Liver (tissue), 9 donors: Measurements from ENCODE around the gene ZNF697. TPM values are rescaled to one million over a fixed set of nuclear protein-coding genes. Genes with fewer than 3 reads are reported as not detected.
"Not testable (repeated sequence)": the region's sequence is repeated elsewhere in the genome, so short reads cannot be mapped to it uniquely, and the experiment has no call there.

Experiments used
- DNase-seq: peaks from one replicate; pipeline ENCODE4 v3.0.0-alpha.2; 2017; ENCODE audit warnings: low spot score
- H3K27ac ChIP-seq, 2 donors: one replicate each; pipeline ENCODE4 v1.7.0; 2013; ENCODE audit warnings: inconsistent platforms in 2 of 2, low read length in 2 of 2, control low read depth in 1 of 2, low read depth in 1 of 2, mild to moderate bottlenecking in 1 of 2
- H3K27me3 ChIP-seq, 4 donors: one replicate each; pipeline versions ENCODE4 v1.6.1 to v1.7.0; 2013; ENCODE audit warnings: low read length in 3 of 4, inconsistent platforms in 1 of 4, mild to moderate bottlenecking in 1 of 4, moderate library complexity in 1 of 4; ENCODE audit not compliant: control insufficient read depth in 4 of 4, insufficient read depth in 4 of 4
- H3K36me3 ChIP-seq, 4 donors: one replicate each; pipeline versions ENCODE4 v1.6.1 to v1.7.0; 2013; ENCODE audit warnings: low read length in 3 of 4, mild to moderate bottlenecking in 3 of 4, low read depth in 1 of 4, moderate library complexity in 1 of 4; ENCODE audit not compliant: control insufficient read depth in 4 of 4, insufficient read depth in 3 of 4
- H3K4me1 ChIP-seq, 4 donors: one replicate each; pipeline versions ENCODE4 v1.6.1 to v1.7.0; 2013; ENCODE audit warnings: low read length in 3 of 4, mild to moderate bottlenecking in 3 of 4, moderate library complexity in 1 of 4; ENCODE audit not compliant: control insufficient read depth in 4 of 4, insufficient read depth in 4 of 4
- H3K4me3 ChIP-seq, 3 donors: one replicate each; pipeline versions ENCODE4 v1.6.1 to v1.7.0; 2013; ENCODE audit warnings: low read length in 3 of 3, control low read depth in 1 of 3, low read depth in 1 of 3, mild to moderate bottlenecking in 1 of 3
- H3K9ac ChIP-seq, 2 donors: one replicate each; pipeline ENCODE4 v1.7.0; 2013; ENCODE audit warnings: low read length in 2 of 2, mild to moderate bottlenecking in 2 of 2, moderate library complexity in 2 of 2, control low read depth in 1 of 2, low read depth in 1 of 2
- H3K9me3 ChIP-seq, 4 donors: one replicate each; pipeline versions ENCODE4 v1.6.1 to v1.7.0; 2013; ENCODE audit warnings: low read length in 3 of 4; ENCODE audit not compliant: control insufficient read depth in 4 of 4
- EGR1 ChIP-seq, 2 donors: IDR thresholded peaks; 2 replicates each; pipeline ENCODE4 v1.6.1; 2016 to 2018; ENCODE audit warnings: antibody characterized with exemption in 2 of 2, low read depth in 2 of 2
- FOXA1 ChIP-seq: IDR thresholded peaks from 2 replicates; pipeline ENCODE4 v1.6.1; 2016; ENCODE audit warnings: antibody characterized with exemption
- JUND ChIP-seq, 2 donors: IDR thresholded peaks; 2 replicates each; pipeline ENCODE4 v1.6.1; 2016; ENCODE audit warnings: antibody characterized with exemption in 2 of 2
- RAD21 ChIP-seq, 2 donors: IDR thresholded peaks; 2 replicates each; pipeline ENCODE4 v1.6.1; 2016; ENCODE audit warnings: antibody characterized with exemption in 2 of 2, mild to moderate bottlenecking in 2 of 2
- YY1 ChIP-seq: IDR thresholded peaks from 2 replicates; pipeline ENCODE4 v1.6.1; 2016; ENCODE audit warnings: antibody characterized with exemption, mild to moderate bottlenecking
- WGBS: extraction: QIAGEN DNeasy Blood & Tissue Kit; methylation state at CpG from one replicate; pipeline ENCODE4 v1.1.7; 2013; 5-methylcytosine and 5-hydroxymethylcytosine counted together
- polyA plus RNA-seq, 2 donors: library from polyadenylated mRNA; stranded (reverse) in 1 of 2; unstranded in 1 of 2; fragments of 200-250 nt in 1 of 2; fragments of >200 nt in 1 of 2; fragmentation: Nextera tagmentation in 1 of 2; extraction: Ambion mirVana in 1 of 2; gene quantifications; one replicate each; pipeline versions ENCODE4 v1.2.1 to v1.2.3, GENCODE V29; 2013 to 2015
- total RNA-seq, 2 donors: library from RNA; depleted of rRNA; stranded (reverse); fragments of >200 nt; gene quantifications; one replicate each; pipeline ENCODE4 v1.2.3, GENCODE V29; 2014
- TF ChIP-seq, protein P1 (sequence below): IDR thresholded peaks from 2 replicates; pipeline ENCODE4 v1.6.1; 2016; ENCODE audit warnings: antibody characterized with exemption
- TF ChIP-seq, protein P2 (sequence below): IDR thresholded peaks from 2 replicates; pipeline ENCODE4 v1.6.1; 2016; ENCODE audit warnings: antibody characterized with exemption
- TF ChIP-seq, protein P3 (sequence below): fragments of 150-350 bp; IDR thresholded peaks from 2 replicates; pipeline ENCODE4 v1.5.1; 2017; ENCODE audit warnings: improper control_type of control experiment, low read depth, low read length; ENCODE audit not compliant: missing input control
- donor health status: healthy.
- donor health status: healthy.
- donor health status: healthy.
- donor health status: healthy.
- donor health status: healthy.

The ZNF697 gene
- total and polyA plus RNA-seq, 4 donors, result 0.89 to 4.5 (median 3.2) TPM

DNA sequence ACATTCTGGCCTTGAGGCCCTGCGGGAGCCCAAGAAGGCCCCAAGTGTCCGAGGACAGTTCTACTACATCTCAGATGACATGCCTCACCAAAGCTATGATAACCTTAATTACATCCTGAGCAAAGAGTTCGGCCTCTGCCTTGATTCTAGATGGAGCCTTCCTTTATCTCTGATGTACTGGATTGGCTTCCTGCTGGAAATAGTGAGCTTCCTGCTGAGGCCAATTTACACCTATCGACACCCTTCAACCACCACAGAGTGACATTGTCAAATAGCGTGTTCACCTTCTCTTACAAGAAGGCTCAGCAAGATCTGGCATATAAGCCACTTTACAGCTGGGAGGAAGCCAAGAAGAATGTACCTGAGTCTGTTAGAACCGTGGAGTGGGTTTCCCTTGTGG, 39.2 kb downstream of the ZNF697 start:
- not testable (repeated sequence) for H3K27ac ChIP-seq, H3K9ac ChIP-seq, H3K9me3 ChIP-seq, H3K36me3 ChIP-seq, DNase-seq, H3K27me3 ChIP-seq, H3K4me1 ChIP-seq, H3K4me3 ChIP-seq
- 87% methylated on average over 6 of the region's 6 CpGs for WGBS

DNA sequence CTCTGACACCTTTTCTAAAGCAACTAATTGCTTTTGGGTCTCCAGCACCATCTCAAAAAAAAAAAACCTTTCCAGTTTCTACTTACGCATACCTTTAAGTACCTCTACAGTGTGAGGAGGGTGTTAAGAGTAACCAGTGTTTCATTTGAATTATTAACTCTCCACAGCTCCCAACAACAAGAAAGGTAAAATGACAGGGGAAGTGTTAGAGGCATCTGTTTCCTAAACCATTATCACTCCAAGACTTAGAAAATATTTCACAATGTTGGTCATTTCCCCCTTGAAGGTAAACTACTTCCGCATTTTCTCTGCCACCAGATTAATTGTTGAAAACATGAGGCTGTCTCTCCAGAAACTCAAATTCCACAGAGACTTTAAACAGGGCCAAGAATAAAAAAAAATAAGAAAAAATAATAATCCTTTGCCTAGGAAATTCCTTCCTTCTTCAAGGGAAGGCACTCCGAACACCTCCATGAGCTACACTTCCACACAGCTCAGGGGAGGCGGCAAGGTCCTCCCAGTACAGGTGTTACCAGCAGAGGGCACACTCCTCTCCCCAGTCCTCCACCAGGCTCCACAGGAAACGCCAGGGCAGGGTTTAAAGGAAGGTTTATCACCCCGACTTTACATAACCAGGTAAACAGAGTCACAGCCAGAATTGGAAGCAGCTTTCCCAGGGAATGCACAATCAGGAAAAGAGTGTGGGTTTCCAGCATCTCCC, 40.8 kb downstream of the ZNF697 start:
- H3K9ac ChIP-seq, H3K9me3 ChIP-seq, H3K36me3 ChIP-seq, H3K4me3 ChIP-seq, DNase-seq, H3K27ac ChIP-seq, H3K27me3 ChIP-seq, H3K4me1 ChIP-seq: not testable (repeated sequence)
- WGBS, result 92% methylated on average over 4 of the region's 6 CpGs

DNA sequence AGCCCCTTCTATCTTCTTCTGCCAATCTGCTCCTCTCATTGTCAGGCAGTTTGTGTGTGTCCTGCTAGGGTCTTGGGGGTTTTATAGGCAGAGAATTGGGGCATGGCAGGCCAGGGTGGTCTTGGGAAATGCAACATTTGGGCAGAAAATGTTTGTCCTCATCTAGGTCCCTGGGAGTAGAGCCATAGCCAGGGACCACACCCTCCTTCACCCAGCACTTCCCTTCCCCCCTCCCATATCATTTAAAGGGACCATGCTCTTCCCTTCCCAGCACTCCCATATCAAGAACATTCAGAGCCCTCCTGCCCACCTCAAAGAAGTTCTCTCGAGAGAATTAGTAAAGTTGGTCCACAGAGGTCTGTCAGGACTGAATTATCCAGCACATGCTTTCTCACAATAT, 41.7 kb downstream of the ZNF697 start:
- TF ChIP-seq FOXA1 (no peak), EGR1 (IDR thresholded peaks at IDR 0.05; ENCODE audit: low read depth in 2 of 2) (no peak), YY1 (no peak)
- Histone ChIP-seq H3K9me3 (no peaks in the 10 kb centered on the region), H3K36me3 (no peaks in the 10 kb centered on the region), H3K9ac (no peak overlapping the region), H3K4me1 (no peaks in the 10 kb centered on the region), H3K4me3 (no peak overlapping the region), H3K27me3 (no peaks in the 10 kb centered on the region), H3K27ac (no peak overlapping the region)
- 95% methylated on average over 1 of the region's 1 CpG for WGBS
- no peak for DNase-seq

DNA sequence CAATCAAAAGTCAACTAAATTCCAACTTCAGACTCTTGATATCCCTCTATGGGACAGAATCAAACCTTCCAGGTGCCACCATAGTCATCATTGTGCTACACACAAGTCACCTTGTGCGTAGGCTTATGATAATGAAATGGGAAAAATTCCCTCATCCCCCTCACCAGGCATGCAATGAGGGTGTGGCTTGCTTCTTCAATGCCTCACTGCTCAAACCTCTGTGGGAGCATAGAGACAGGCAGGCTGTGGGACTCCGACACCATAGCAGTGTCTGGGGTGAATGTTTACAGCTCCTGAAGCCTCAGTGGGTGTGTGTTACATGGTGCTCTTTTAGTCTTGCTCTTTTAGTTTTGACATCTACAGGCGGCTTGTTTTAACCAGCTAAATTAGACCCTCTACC, 42.4 kb downstream of the ZNF697 start:
- no peak for TF ChIP-seq RAD21 (IDR thresholded peaks at IDR 0.05)
- no peak for TF ChIP-seq JUND (IDR thresholded peaks at IDR 0.05)
- TF ChIP-seq, protein P1, sequence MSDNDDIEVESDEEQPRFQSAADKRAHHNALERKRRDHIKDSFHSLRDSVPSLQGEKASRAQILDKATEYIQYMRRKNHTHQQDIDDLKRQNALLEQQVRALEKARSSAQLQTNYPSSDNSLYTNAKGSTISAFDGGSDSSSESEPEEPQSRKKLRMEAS, result no peak
- TF ChIP-seq, protein P2, sequence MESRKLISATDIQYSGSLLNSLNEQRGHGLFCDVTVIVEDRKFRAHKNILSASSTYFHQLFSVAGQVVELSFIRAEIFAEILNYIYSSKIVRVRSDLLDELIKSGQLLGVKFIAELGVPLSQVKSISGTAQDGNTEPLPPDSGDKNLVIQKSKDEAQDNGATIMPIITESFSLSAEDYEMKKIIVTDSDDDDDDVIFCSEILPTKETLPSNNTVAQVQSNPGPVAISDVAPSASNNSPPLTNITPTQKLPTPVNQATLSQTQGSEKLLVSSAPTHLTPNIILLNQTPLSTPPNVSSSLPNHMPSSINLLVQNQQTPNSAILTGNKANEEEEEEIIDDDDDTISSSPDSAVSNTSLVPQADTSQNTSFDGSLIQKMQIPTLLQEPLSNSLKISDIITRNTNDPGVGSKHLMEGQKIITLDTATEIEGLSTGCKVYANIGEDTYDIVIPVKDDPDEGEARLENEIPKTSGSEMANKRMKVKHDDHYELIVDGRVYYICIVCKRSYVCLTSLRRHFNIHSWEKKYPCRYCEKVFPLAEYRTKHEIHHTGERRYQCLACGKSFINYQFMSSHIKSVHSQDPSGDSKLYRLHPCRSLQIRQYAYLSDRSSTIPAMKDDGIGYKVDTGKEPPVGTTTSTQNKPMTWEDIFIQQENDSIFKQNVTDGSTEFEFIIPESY, result no peak
- TF ChIP-seq, protein P3, sequence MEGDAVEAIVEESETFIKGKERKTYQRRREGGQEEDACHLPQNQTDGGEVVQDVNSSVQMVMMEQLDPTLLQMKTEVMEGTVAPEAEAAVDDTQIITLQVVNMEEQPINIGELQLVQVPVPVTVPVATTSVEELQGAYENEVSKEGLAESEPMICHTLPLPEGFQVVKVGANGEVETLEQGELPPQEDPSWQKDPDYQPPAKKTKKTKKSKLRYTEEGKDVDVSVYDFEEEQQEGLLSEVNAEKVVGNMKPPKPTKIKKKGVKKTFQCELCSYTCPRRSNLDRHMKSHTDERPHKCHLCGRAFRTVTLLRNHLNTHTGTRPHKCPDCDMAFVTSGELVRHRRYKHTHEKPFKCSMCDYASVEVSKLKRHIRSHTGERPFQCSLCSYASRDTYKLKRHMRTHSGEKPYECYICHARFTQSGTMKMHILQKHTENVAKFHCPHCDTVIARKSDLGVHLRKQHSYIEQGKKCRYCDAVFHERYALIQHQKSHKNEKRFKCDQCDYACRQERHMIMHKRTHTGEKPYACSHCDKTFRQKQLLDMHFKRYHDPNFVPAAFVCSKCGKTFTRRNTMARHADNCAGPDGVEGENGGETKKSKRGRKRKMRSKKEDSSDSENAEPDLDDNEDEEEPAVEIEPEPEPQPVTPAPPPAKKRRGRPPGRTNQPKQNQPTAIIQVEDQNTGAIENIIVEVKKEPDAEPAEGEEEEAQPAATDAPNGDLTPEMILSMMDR, result no peak
- Histone ChIP-seq H3K27ac (no peak overlapping the region), H3K9me3 (no peaks in the 10 kb centered on the region), H3K36me3 (no peaks in the 10 kb centered on the region), H3K4me1 (no peaks in the 10 kb centered on the region), H3K4me3 (no peak overlapping the region), H3K27me3 (no peaks in the 10 kb centered on the region), H3K9ac (no peak overlapping the region)
- DNase-seq, result no peak
- WGBS, result 97% methylated on average over 3 of the region's 3 CpGs

DNA sequence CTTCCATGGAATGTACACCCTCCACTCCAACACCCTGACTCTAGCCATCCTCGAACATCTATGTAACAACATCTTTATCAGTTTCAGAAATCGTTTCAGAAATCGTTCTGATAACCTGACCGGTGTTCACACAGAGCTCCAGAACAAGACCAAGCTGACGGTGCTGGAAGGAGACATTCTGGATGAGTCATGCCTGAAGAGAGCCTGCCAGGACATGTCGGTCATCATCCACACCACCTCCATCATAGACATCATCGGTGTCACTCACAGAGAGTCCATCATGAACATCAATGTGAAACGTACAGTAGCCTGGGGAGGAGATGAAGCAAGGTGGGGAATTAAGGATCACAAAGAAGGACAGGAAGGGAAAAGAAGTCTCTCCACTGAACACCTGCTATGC, 43.0 kb downstream of the ZNF697 start:
- H3K9me3 ChIP-seq, DNase-seq, H3K36me3 ChIP-seq, H3K4me1 ChIP-seq, H3K27ac ChIP-seq, H3K4me3 ChIP-seq, H3K27me3 ChIP-seq, H3K9ac ChIP-seq: not testable (repeated sequence)
- WGBS, result 87% methylated on average over 8 of the region's 8 CpGs
